ENCODE results near the gene KCNJ16. TPM values are rescaled to one million over a fixed set of nuclear protein-coding genes. Genes with fewer than 3 reads are reported as not detected.

Gene KCNJ16
- total RNA-seq, 3 donors from 2014 or later: 0.32 to 18.6 (median 1.3) TPM

DNA sequence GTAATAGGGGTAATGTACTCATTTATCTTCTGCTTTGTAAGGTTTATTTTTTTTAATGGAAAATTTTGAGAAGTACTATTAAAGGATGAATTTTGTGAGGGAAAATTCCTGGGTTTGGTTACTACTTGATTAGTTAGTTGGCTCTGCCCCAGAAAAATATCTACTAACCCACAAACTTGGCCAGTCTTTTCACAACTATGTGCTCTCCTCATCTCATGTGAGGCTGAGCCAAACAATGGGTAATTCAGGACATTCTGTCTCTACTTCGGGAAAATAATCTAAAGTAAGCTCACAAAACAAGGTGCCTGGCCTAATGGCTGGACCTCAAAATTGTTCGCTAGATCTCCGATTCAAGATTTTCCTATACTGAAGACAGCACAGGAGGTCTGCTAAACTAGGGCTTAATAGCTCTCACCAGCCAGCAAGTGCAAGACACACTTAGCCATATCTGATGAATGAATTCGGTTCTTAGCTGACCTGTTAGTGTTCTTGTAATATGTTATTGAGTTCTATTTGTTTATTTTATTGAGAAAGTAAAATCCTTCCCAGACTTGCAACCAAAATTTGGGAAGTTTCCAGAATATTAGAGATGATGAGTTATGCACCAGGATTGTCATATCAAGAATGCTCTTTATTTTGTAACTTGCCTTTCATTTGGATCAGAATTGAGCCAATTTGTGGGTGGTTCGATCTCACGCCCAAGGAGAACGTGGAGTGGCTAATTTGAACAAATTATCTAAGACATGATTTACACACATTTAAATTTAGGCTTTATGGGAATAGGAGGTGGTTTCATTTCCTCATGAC, 5.7 kb downstream of the KCNJ16 start:
- Histone ChIP-seq H3K4me3 (no peak overlapping the region), H3K27me3 (peaks cover 0 to 5% of the 10 kb centered on the region in 2 donors), H3K9me3 (no peaks in the 10 kb centered on the region), H3K36me3 (no peaks in the 10 kb centered on the region), H3K4me1 (no peaks in the 10 kb centered on the region), H3K27ac (peak overlapping the region; percentile 72 to 86)
- intact Hi-C loops (cut with DNase I; ENCODE audit: low total_unique reads): no loop called here
- TF ChIP-seq POLR2AphosphoS5 (IDR thresholded peaks at IDR 0.05): peak in 2 of 3 donors; percentile 17 to 19
- TF ChIP-seq CTCF (IDR thresholded peaks at IDR 0.05): no peak
- TF ChIP-seq POLR2A (IDR thresholded peaks at IDR 0.05): no peak
- DNase-seq (ENCODE audit: low spot score in 2 of 2): peak in 1 of 2 donors; percentile 39

DNA sequence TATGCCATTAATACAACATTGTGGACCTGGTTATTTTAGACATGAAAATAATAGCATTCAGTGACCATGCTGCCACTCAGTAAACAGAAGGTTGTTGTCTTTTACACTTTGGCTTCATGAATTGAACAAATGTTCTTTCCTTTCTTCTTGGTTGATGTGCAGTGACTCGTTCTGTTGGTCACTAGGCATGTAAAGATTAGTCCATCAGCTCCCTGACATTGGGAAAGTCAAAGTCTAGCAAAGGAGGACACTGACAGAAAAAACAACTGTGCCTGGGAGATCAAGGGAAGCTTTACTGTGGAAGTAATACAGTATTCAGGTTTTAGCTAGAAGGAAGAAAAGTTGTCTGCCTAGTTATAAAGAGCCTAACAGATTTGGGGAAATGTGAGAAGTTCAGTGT, 6.9 kb downstream of the KCNJ16 start:
- H3K4me1 ChIP-seq: no peaks in the 10 kb centered on the region
- DNase-seq (ENCODE audit: low spot score in 2 of 2): no peak
- peaks cover 0 to 5% of the 10 kb centered on the region in 2 donors for H3K27me3 ChIP-seq
- TF ChIP-seq CTCF (IDR thresholded peaks at IDR 0.05) (no peak), POLR2A (IDR thresholded peaks at IDR 0.05) (no peak), POLR2AphosphoS5 (IDR thresholded peaks at IDR 0.05) (no peak)
- no peaks in the 10 kb centered on the region for H3K36me3 ChIP-seq
- peak overlapping the region; percentile 37 to 86 for H3K27ac ChIP-seq
- H3K9me3 ChIP-seq: no peaks in the 10 kb centered on the region
- H3K4me3 ChIP-seq: no peak overlapping the region
- intact Hi-C loops (cut with DNase I; ENCODE audit: low total_unique reads): no loop called here

DNA sequence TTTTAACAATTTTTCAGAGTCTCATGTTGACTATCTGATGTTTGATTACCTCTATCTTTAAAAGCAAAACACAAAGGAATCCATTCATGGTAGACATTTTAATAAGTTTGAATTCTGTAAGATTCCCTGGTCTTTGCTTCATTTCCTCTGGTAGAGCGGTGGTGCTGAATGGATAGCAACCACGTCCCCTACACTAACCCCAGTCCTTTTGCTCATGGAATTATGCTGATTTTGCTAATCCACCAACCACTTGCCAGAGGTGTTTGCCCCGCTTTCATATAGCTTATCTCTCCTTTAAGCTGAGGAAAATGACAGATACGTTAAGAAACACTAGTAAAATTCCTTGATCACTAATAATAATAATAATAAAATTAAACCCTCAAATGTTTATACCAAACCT, 9.5 kb downstream of the KCNJ16 start:
- Histone ChIP-seq H3K9me3 (no peaks in the 10 kb centered on the region), H3K27me3 (peaks cover 0 to 5% of the 10 kb centered on the region in 2 donors), H3K4me3 (no peak overlapping the region), H3K36me3 (no peaks in the 10 kb centered on the region), H3K4me1 (no peaks in the 10 kb centered on the region), H3K27ac (no peak overlapping the region)
- DNase-seq (ENCODE audit: low spot score in 2 of 2): no peak
- TF ChIP-seq CTCF (IDR thresholded peaks at IDR 0.05) (no peak), POLR2A (IDR thresholded peaks at IDR 0.05) (no peak)
- intact Hi-C loops (cut with DNase I; ENCODE audit: low total_unique reads): no loop called here

GRCh38 chr17:70086516-70086915, 11.5 kb downstream of the KCNJ16 start:
- no peaks in the 10 kb centered on the region for H3K9me3 ChIP-seq
- H3K4me1 ChIP-seq: no peaks in the 10 kb centered on the region
- H3K4me3 ChIP-seq: no peak overlapping the region
- TF ChIP-seq CTCF (IDR thresholded peaks at IDR 0.05): no peak
- no peak for TF ChIP-seq POLR2AphosphoS5 (IDR thresholded peaks at IDR 0.05)
- no peak for TF ChIP-seq POLR2A (IDR thresholded peaks at IDR 0.05)
- H3K36me3 ChIP-seq: no peaks in the 10 kb centered on the region
- intact Hi-C loops (cut with DNase I; ENCODE audit: low total_unique reads): no loop called here
- no peak overlapping the region for H3K27ac ChIP-seq
- peaks cover 0 to 5% of the 10 kb centered on the region in 2 donors for H3K27me3 ChIP-seq
- DNase-seq (ENCODE audit: low spot score in 2 of 2): no peak

GRCh38 chr17:70089513-70090148, 14.6 kb downstream of the KCNJ16 start:
- Histone ChIP-seq H3K4me3 (no peak overlapping the region), H3K36me3 (no peaks in the 10 kb centered on the region), H3K9me3 (no peaks in the 10 kb centered on the region), H3K4me1 (no peaks in the 10 kb centered on the region), H3K27me3 (no peaks in the 10 kb centered on the region), H3K27ac (peak overlapping the region; percentile 34 to 64)
- no peak for DNase-seq (ENCODE audit: low spot score in 2 of 2)
- no peak for TF ChIP-seq POLR2A (IDR thresholded peaks at IDR 0.05)
- peak in 1 of 3 donors; percentile 12 for TF ChIP-seq CTCF (IDR thresholded peaks at IDR 0.05)
- intact Hi-C loops (cut with DNase I; ENCODE audit: low total_unique reads): loop anchor here (2.0 kb wide), 1 partner anchor 57 kb away; no protein-coding TSS in a partner anchor

Data from breast epithelium (tissue), 4 donors.